GM12872 (cell line): ENCODE measurements around the gene ATG4C.

ENCODE experiments used
- CTCF ChIP-seq: IDR thresholded peaks from 3 replicates; pipeline ENCODE4 v1.5.1; 2011; ENCODE audit warnings: low read depth, mild to moderate bottlenecking, low read length, moderate library complexity; ENCODE audit not compliant: insufficient read depth

ATG4C gene

GRCh38 chr1:62870148-62870547 lies 86.2 kb downstream of the ATG4C start:
- TF ChIP-seq CTCF, result no peak

GRCh38 chr1:62875676-62876075 lies 91.7 kb downstream of the ATG4C start:
- TF ChIP-seq CTCF, result no peak

GRCh38 chr1:62876535-62876934 lies 92.6 kb downstream of the ATG4C start:
- TF ChIP-seq CTCF, result no peak

DNA sequence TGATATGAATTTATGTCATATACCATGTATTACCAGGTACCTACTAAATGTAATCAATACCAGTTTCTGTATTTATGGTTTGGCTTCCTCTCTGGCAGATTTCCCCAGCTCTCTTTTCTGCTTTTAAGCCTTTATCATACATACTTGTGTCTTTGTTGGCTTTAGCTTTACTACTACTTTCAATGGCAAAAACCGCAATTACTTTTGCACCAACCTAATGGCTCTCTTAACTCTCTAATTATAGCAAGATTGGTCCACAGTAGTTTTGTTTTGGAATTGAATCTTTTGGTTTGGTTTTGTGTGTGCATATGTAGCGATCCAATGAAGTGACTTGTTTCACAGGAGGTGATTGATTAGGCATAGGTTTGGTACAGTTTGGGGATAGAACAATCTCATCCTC lies 93.6 kb downstream of the ATG4C start:
- no peak for TF ChIP-seq CTCF

GRCh38 chr1:62879962-62880361 lies 96.0 kb downstream of the ATG4C start:
- no peak for TF ChIP-seq CTCF

- no peak for TF ChIP-seq CTCF
These were observed 98.5 kb downstream of the ATG4C start for GRCh38 chr1:62882201-62883104.

GRCh38 chr1:62884156-62884740 lies 100.3 kb downstream of the ATG4C start:
- TF ChIP-seq CTCF, result no peak
